Measurements from ENCODE around the gene CUX1.

DNA sequence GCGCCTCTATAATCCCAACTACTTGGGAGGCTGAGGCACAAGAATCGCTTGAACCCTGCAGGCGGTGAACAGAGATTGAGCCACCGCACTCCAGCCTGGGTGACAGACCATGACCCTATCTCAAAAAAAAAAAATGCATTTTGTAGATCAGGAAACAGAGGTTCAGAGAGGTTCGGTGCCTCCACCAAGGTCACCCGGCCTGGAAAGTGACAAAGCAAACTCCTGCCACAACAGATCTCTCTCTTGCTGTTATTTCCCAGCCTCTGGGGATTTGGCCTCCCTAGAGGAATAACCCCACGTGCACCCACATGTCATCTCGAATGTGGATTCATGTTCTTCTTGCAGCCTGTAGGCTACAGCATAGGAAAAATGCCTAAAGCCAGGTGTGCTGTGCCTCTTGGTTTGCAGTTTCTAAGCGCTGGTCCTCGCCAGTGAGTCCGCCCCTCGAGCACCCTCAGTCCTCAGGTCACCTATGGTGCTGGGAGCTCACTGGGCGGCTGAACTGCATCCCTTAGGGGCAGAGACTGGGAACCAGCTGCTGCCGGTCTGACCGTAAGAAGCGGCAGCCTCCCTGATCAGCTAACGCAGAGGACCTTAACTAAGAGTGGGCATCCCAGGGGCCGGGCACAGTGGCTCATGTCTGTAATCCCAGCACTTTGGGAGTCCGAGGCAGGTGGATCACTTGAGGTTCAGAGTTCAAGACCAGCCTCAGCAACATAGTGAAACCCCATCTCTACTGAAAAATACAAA lies 417.6 kb downstream of the CUX1 start:
- TF ChIP-seq POLR2A (IDR thresholded peaks at IDR 0.05): no peak
- TF ChIP-seq, protein P1, sequence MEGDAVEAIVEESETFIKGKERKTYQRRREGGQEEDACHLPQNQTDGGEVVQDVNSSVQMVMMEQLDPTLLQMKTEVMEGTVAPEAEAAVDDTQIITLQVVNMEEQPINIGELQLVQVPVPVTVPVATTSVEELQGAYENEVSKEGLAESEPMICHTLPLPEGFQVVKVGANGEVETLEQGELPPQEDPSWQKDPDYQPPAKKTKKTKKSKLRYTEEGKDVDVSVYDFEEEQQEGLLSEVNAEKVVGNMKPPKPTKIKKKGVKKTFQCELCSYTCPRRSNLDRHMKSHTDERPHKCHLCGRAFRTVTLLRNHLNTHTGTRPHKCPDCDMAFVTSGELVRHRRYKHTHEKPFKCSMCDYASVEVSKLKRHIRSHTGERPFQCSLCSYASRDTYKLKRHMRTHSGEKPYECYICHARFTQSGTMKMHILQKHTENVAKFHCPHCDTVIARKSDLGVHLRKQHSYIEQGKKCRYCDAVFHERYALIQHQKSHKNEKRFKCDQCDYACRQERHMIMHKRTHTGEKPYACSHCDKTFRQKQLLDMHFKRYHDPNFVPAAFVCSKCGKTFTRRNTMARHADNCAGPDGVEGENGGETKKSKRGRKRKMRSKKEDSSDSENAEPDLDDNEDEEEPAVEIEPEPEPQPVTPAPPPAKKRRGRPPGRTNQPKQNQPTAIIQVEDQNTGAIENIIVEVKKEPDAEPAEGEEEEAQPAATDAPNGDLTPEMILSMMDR (IDR thresholded peaks at IDR 0.05): no peak

Measured in uterus (tissue), 2 donors.